Kasumi-1 (cell line): ENCODE measurements around the gene GRM1.

Source experiments
- DNase-seq, 2 experiments: peaks; one replicate each; lab custom pipeline; 2025; lab: John Stamatoyannopoulos, UW

GRM1 gene

DNA sequence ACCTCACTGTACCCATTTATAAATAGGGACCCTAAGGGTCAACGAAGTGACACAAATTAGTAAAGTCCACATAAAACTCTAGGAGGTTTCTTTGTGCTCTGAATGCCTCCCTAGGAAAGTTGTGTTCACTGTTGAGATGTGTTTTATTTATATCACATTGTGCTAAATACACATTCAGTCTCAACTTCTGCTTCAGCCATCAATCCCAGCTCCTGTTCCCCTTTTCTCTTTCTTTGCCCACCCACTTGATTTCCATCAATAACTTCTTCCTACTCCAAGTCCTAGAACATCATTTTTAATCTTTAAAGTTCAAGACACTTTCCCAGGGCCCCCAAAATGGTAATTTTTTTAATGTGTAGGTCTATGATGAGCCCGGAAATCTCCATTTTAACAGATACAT, 306.5 kb downstream of the GRM1 start:
- no peak for DNase-seq

DNA sequence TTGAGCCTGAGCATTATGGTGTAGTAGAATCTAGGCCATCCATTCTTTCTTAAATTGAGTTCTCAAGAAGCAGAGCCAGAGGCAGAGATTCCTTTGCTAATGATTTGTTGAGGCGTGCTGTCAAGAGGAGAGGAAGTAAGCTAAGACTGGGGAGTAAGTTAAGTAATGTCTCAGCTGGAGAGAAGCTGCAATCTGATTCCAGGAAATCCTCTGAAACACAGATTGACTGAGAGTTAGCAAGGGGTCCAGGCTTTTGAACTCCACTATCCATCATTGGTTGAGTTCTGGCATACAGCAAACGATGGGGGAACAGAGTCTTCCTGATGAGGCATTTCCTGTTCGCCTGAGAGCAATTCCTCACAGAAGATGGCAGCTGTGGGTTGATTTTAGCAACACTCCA, 307.3 kb downstream of the GRM1 start:
- no peak for DNase-seq

DNA sequence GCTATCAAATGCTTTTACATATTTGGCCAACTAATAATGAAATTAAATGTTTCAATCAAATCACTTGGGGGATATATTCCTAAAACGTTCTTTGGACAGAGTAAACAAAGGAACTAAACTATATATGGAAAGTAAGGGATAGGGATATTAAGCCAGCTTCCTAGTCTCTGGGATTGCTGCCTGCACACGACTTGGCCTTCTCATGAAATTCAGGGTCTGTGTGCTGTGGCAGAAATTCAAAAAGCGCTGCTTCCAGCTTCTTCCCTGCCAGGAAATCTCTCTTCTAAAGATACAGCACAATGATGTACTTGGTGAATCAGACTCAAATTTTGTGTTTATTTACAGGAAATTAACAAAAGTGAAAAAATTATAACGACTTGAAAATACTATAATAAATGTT, 308.5 kb downstream of the GRM1 start:
- DNase-seq = no peak

DNA sequence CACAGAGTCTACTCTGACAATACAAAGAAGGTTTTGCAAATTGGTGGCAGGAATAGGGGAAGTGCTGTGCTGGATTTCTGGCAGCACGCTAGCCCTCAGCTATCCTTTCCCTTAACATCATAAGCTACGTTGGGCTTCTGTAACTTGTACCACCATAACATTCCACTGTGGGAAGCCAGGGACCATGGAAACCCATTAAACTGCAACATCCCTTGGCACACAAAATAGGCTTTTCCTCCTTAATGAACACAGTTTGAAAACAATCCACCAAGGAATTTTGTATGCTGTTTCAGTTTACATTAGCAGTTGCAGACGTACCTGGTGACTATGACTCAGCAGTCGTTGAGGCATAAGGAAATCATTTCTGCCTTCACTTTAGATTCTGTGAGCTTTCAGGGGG, 310.9 kb downstream of the GRM1 start:
- no peak for DNase-seq

DNA sequence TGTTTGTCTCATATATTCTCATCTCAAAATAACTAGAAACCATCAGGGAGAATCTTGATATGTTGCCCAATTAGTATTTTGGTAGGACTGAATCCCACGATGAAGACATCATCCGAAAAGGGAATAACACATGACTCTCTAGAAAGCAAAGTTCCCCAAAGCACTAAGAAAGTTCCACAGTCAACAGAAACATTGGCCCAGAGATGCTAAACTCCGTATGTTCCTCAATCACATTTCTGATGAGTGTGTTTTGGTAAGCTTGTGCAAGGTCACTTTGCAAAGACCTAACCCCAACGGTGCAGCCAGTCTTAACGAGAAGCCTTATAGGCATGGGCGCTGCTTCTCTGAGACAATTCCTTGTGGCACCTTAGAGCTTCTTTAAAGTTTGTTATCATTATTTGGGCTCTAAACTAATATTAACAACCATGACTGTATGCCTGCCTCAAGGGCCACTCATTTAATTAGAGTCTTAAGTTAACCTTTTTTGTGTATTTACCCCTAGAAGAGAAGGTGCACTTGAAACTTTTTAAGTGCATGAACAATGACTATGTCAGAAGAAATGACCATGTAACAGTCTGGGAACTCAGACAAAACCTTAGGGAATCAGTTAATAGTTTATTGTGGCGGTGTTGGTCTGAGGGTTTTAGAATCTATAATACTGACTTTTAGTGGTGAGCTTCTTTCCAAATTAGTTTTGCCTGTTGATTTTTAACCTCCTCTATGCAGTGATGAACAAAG, 312.8 kb downstream of the GRM1 start:
- DNase-seq = no peak

DNA sequence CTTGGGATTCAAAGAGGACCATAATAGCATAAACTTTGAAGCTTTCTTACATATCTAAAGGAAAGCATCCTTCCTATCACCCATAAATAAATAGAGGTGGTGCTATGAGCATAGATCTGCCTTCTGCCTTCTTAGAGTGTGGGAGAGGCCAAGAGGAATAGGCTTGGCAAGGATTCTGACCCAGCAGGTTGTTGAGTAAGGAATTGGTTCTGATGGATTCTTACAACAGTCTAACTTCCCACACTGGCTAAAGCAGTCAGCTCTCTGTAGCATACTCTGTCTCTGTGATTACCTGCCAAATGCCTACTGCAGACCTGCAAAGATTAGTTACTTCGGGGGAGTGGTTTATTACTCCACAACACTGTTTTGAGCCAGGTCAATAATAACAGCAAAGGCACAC, 316.7 kb downstream of the GRM1 start:
- no peak for DNase-seq

DNA sequence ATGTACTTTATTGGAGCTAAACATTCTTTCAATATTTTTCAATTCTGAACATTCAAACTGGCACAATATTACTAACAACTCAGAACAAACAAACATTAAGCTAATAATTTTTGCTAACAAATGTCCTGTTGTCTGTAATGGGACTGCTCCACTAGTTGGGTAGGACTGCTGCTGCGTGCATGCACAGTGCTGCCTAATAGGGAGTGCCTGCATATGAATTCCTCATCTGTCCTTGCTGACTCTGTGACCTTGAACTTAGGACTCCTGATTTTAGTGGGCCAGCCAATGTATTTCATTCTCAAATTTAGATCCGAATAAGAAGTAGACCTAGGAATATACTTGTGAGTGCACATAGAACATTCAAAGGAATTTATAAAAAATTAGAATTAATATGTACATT, 318.2 kb downstream of the GRM1 start:
- DNase-seq = no peak

DNA sequence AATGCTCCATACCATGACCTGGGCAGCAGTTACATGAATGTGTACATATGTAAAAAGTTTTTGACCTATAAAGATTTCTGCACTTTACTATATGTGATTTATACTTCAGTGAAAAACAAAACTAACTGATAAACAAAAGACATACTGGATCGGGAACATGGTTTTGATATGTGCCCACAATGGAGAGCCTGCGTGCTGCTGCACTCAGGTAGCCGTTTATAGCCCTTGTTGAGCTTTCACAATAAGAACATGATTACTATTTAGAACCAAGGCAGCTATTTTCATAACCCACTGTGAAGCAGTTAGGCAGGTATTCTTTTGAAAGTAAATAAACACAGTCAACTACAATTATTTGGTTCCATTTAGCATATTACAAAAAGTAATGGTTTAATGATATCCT, 318.8 kb downstream of the GRM1 start:
- no peak for DNase-seq

DNA sequence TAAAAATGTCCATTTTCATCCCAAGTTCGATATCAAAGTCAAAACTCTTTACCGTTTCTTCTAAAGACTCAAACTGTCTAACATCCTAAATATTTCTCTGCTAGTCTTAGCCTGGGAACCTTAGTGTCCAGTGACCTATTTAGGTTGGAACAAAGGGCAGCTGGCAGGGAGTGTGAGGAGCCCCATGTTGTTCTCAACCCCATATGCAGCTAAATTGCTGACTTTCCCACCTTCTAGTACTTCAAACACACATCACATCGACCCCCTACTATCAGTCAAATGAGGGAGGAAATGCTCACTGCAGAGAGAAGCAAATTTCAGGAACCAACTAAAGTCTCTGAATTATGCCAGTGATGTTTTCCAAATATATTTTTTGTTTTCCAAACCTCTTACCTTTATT, 322.2 kb downstream of the GRM1 start:
- DNase-seq = no peak

DNA sequence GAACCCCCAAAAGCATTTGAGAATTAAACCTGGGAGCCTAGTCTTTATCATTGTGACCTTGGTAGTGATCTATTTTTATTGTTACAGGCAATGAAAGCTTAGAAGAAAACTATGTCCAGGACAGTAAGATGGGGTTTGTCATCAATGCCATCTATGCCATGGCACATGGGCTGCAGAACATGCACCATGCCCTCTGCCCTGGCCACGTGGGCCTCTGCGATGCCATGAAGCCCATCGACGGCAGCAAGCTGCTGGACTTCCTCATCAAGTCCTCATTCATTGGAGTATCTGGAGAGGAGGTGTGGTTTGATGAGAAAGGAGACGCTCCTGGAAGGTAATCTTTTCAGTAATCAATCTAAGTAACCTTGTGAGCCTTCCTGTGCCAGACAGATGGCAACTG, 323.3 kb downstream of the GRM1 start:
- DNase-seq = no peak

DNA sequence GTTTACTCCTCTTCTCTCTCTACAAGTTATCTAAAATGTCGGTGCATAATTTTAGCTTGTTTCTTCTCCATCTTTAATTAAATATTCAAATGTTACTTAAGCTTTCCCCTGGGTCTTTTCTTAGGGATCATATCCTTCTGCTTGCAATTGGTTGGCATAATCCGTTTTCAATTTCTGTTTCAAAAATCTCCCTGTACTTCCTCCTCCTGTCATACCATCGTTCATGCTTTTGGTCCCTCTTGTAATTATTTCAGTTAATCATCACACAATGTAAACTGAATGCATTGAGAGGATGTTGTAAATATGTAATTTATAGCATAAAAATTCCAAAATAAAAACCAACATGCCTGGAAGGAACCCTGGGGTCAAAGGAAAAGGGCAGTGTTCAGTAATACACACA, 325.6 kb downstream of the GRM1 start:
- DNase-seq = no peak

DNA sequence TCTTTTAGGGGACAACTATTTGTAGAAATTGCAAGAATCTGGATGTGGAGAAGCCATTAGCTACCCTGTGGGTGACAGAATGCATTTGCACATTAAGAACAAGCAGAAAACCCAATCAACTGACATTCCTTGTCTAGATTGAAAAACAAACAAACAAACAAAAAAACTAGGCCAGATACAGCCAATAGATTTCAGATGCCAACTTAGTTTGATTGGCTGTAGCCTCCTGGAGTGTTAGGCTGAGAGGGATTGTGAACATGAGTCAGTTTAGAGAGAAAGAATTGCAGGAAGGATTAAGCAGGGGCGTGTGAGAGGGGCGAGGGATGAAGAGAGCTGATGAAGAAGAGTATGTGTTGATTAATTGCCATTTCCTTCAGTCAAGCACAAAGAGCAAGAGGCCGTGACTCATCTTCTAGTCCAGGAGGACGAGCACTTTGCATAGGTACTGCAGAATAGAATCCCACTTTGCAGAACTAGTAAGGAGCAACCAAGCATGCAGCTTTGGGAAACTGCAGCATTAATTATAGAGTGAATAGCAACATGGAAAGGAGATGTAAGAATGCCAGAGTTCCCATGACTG, 326.7 kb downstream of the GRM1 start:
- DNase-seq = no peak

DNA sequence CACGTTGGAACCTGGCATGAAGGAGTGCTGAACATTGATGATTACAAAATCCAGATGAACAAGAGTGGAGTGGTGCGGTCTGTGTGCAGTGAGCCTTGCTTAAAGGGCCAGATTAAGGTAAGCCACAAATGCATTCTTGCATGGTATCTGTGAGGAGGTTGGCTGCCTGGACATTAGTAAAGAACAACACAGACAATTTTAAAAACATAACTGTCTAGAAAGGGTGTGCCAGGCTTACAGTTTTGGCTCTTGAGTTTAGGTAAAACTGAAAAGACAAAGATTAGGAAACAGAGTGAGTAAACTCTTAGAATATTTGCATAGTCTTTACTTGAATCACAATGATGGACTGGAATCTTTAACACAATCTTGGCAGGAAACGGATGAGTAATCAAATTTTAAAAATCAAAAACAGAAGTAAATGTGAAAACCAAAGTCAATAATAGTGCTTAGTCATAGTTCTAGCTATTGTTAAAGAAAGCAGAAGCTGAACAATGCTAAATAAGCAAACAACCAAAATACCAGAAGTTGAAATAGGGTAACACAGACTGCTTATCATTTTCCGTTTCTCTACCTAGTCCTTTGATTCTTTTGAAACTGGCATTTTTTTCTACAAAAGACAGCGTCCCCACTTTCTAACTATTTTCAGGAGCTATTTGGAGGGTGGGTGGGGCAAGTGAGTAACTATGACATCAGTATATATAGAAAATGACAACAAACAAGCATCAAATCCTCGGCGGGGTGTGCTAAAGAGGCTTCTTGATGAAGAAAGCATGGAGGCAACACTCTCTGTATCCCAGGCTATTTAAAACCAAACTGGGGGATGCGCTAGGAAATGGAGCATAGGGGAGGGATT, 328.9 kb downstream of the GRM1 start:
- peak; percentile 8 to 17 for DNase-seq

DNA sequence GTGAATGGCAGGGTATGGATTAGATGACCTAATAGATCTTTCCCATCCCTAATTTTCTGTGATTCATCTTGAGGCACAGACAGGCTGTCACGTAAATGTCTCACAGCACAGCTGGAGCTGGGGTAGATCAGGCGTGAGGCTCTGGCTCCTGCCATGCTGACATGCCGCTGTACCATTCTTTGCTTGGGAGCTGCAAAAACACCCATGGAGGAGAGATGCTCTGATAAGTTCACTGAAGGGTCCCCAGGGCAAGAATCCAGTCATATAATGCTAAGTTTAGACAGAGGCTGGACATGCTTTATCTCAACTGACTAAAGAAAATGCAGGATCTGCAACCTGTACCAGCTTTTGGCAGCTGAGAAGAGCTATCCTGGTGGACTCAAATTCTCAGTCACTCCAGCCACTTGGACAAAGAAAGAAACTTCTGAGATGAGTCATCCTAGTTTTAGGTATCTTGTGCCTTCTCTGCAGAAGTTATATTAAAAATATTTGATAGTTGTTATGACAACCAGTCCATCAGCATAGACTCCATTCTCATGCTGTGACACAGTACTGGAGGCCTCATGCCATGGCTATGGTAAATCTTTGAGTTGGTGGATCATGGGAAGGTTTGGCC, 329.7 kb downstream of the GRM1 start:
- DNase-seq = no peak

DNA sequence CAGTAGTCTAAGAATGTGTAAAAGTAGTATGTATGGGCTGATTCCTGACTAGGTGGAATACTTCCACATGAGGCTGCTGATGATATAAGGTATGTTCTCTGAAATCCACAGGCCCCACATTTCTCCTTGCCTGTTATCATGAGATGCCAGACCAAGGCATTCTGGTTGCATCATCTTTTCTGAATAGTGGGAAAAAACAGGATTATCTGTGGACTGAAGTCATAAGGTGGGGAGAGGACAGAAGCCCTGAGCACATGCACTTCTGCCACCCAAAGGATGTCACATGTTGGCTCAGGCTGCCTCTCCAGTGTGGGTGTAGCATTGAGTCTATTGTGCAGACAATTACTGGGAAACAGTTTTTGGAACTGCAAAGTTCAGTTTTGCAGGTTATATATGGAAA, 330.3 kb downstream of the GRM1 start:
- DNase-seq = no peak

DNA sequence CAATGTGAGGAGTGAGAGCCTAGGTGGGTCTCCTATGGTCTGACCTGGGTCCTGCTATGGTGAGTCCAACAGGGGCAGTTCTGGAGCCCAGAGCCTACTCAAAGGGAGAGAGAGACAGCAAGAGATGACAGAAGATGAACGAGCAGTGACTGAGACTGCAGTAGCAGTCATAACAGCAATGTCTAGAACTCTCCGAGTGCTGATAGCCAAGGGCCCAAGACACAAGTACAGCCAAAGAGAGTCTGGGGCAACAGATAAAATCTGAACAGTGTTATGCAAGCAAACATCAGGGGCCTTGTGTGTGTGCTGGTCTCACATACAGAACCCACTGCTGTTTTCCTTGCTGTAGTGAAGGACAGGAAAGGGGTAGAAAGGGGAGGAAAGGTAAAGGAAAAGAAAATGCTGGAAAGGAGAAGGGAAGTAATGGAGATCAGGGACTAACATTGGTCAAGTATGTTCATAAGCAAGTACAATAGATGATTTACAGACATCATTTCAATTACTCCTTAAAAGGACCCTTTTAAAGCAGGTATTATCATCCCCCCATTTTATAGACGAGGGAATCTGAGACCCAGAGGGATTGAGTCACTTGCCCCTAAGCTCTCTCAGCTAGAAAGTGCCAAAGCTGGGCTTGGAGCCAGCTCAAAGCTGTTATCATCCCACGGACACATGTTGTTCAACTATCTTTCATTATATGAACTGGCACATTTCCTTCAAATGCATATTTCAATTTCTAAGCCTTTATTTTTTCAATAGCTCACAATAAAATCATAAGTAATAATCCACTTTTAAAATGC, 332.5 kb downstream of the GRM1 start:
- no peak for DNase-seq

DNA sequence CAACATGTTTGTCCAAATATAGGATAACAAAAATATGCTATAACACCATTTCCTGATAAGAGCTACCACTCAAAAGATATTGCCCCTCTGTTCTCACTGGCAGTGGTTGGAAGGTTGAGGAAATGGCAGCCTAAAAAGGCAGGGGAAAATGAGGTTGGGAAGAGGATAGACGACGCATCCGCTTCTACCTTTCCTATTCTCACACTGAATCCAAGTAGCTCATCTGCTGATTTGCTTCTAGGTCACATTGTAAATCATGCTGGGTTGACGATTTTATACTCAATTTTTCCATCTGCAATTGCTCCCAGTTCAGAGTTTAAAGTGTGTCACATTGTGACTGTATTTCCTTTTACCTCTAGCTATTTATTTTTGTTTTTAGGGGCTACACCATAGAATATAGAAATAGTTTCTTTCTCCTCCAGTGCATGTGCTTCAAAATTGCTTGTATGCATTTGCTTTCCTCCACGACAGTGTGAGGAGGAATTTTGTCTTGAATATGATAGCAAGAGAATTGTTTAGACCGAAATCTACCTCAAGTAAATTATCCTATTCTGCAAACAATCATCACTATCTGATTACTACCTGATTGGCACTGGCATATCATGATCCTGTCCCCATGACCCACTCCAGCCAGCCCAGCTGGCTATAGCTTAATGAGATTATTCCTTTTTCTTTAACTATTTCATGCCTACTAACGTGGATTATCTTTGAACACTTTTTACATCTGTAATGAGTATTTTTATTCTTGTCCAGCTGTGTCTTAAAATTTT, 335.2 kb downstream of the GRM1 start:
- DNase-seq = no peak

DNA sequence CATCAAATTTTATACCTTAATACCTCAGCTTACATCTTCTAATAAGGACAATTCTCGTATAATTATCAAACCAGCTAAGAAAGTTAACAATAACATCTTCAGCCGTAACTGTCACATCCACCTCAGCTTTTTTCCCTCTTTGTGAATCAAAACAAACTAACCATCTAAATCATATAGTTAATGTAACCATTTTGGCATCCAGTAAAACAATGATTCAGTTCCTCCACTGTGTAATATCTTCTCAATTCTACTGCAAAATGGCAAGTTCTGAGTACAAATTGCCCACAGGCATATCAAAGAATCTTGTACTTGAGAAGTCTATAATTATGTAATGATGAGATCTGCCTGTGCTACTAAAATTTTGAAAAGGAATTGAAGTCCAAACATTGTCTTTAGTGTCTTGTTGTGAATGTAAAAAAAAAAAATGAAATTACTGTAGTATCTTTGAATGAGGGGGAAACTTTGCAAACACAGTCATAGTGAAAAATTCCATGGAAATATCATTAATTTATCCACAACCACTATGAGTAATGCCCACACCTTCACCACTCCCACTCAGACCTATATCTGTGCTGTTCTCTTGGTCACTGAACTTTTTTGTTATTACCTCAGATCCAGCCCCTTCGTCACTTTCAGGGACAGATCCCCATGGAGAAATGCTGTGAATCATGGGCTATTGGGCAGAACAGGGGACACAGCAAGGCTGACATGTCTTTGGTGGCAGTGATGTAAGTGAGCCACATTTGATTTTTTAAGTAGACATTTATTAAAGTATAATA, 336.1 kb downstream of the GRM1 start:
- DNase-seq = no peak

DNA sequence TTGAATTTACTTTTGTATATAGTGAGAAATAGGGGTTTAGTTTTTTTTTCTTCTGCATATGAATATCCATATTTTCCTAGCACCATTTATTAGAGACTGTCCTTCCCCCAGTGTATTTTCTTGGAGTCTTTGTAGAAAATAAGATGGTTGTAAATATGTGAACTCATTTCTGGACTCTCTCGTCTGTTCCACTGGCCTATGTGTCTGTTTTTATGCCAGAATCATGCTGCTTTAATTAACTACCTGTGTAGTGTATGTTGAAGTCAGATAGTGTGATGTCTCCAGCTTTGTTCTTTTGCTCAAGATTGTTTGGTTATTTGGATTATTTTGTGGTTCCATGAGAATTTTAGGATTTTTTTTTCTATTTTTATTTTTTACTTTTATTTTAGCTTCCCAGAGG, 338.2 kb downstream of the GRM1 start:
- DNase-seq = no peak

DNA sequence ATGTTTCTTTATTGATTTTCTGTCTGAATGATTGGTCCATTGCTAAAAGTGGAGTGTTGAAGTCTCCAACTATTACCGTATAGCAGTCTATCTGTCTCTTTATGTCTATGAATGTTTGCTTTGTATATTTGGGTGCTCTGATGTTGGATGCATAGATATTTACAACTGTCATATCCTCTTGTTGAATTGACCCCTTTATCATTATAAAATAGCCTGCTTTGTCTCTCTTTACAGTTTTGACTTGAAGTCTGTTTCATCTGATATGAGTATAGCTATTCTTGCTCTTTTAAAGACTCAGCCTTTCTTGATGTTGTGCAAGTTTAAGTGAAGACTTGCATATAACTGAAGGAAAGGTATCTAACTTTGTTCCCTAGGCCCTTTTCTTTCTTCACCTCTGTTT, 341.0 kb downstream of the GRM1 start:
- DNase-seq = no peak
